Endothelial cell of umbilical vein (primary cell): Measurements from ENCODE around the gene BLOC1S6.

ENCODE experiments used
- EZH2 ChIP-seq: IDR thresholded peaks from 2 replicates; pipeline ENCODE4 v1.6.1; 2012; ENCODE audit warnings: borderline replicate concordance, low read depth, mild to moderate bottlenecking, moderate library complexity, low read length, inconsistent platforms; ENCODE audit not compliant: severe bottlenecking
- POLR2A ChIP-seq: IDR thresholded peaks from 2 replicates; pipeline ENCODE4 v1.6.1; 2012; ENCODE audit warnings: low read depth, mild to moderate bottlenecking, control low read depth, low read length

DNA sequence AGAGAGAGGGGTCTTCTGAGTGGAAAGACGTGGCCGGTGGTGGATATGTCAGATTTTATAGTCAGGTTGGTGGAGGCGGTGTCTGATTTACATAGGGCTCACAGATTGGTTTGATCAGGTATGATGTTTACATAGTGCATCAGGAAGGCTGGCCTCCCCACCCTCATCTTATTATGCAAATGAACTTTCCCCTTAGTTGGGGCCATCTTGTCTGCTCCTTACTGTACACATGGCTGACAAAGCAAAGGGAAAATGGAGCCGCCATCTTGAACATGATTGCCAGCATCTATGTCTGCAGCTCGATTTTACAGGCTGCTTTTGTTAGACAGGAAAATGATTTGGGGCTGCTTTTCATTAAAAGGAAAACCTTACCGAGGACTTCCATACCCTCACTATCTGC is 67.6 kb downstream of the BLOC1S6 start:
- TF ChIP-seq POLR2A: no peak
- TF ChIP-seq EZH2: no peak
